SK-N-SH (cell line): Measurements from ENCODE around the gene RNF11. TPM values are rescaled to one million over a fixed set of nuclear protein-coding genes. Genes with fewer than 3 reads are reported as not detected.

Experiments
- CTCF ChIA-PET: fragments of 300-600, 350-600 bp; formaldehyde crosslinking; extraction: SDS; loops from one replicate; lab custom pipeline; 2021; lab: Yijun Ruan, JAX
- POLR2A ChIA-PET: fragments of 350-600 bp; sonication (Branson Sonifier 250); formaldehyde crosslinking; extraction: SDS; loops from one replicate; lab custom pipeline; 2020; ENCODE audit warnings: antibody characterized with exemption, inconsistent platforms; lab: Yijun Ruan, JAX
- DNase-seq: peaks from one replicate; pipeline ENCODE4 v3.0.0; 2012
- H2AFZ ChIP-seq: fragments of 200-600 bp; sonication (generic); 2 replicates; pipeline ENCODE4 v1.8.1; 2016; ENCODE audit warnings: antibody characterized with exemption, mild to moderate bottlenecking, low read depth
- H3F3A ChIP-seq: fragments of 200-600 bp; sonication (generic); replicated peaks from 2 replicates; pipeline ENCODE3; 2016; ENCODE audit warnings: antibody characterized with exemption, mild to moderate bottlenecking; ENCODE audit not compliant: insufficient read depth
- H3K27ac ChIP-seq, 2 experiments: fragments of 200-500 bp in 1 of 2; fragments of 200-600 bp in 1 of 2; sonication (Bioruptor generic) in 1 of 2; sonication (generic), shearing (Covaris generic) in 1 of 2; 2 replicates each; pipeline versions ENCODE4 v1.5.1 to v1.6.1; 2014 to 2016; ENCODE audit warnings: low read depth in 2 of 2, inconsistent platforms in 1 of 2, low read length in 1 of 2, mild to moderate bottlenecking in 1 of 2, mixed read lengths in 1 of 2
- H3K27me3 ChIP-seq: fragments of 200-600 bp; sonication (generic), shearing (Covaris generic); 2 replicates; pipeline ENCODE4 v1.6.1; 2016; ENCODE audit warnings: mixed run types; ENCODE audit not compliant: insufficient read depth
- H3K36me3 ChIP-seq, 2 experiments: fragments of 200-500 bp in 1 of 2; fragments of 200-600 bp in 1 of 2; sonication (Bioruptor generic) in 1 of 2; sonication (generic) in 1 of 2; replicated peaks in 1 of 2; 2 replicates each; pipeline versions ENCODE3 to v1.5.1; 2014 to 2016; ENCODE audit warnings: low read length in 1 of 2, mild to moderate bottlenecking in 1 of 2; ENCODE audit not compliant: insufficient read depth in 2 of 2, control insufficient read depth in 1 of 2
- H3K4me1 ChIP-seq, 2 experiments: fragments of 200-500 bp in 1 of 2; fragments of 200-600 bp in 1 of 2; sonication (Bioruptor generic) in 1 of 2; sonication (generic), shearing (Covaris generic) in 1 of 2; 2 replicates each; pipeline versions ENCODE4 v1.5.1 to v1.6.1; 2014 to 2016; ENCODE audit warnings: low read depth in 1 of 2, low read length in 1 of 2, mixed run types in 1 of 2; ENCODE audit not compliant: insufficient read depth in 2 of 2, control insufficient read depth in 1 of 2
- H3K4me2 ChIP-seq: fragments of 200-600 bp; sonication (generic), shearing (Covaris generic); 2 replicates; pipeline ENCODE4 v1.6.1; 2017; ENCODE audit warnings: mixed run types
- H3K4me3 ChIP-seq, 2 experiments: fragments of 200-500 bp in 1 of 2; fragments of 200-600 bp in 1 of 2; sonication (Bioruptor generic) in 1 of 2; sonication (generic), shearing (Covaris generic) in 1 of 2; 2 replicates each; pipeline versions ENCODE4 v1.5.1 to v1.8.1; 2014 to 2016; ENCODE audit warnings: low read depth in 2 of 2, inconsistent platforms in 1 of 2, low read length in 1 of 2, mild to moderate bottlenecking in 1 of 2, mixed read lengths in 1 of 2, moderate library complexity in 1 of 2
- H3K79me2 ChIP-seq: fragments of 200-600 bp; sonication (generic); 2 replicates; pipeline ENCODE4 v1.8.1; 2017; ENCODE audit warnings: mild to moderate bottlenecking; ENCODE audit not compliant: insufficient read depth
- H3K9ac ChIP-seq: fragments of 200-600 bp; sonication (generic); 2 replicates; pipeline ENCODE4 v1.6.1; 2017; ENCODE audit warnings: mixed run types
- H3K9me2 ChIP-seq: fragments of 200-600 bp; sonication (generic); 2 replicates; pipeline ENCODE4 v1.6.1; 2017; ENCODE audit warnings: mixed run types
- H3K9me3 ChIP-seq: fragments of 200-600 bp; sonication (generic); 2 replicates; pipeline ENCODE4 v1.6.1; 2017; ENCODE audit warnings: mixed run types, mild to moderate bottlenecking, moderate library complexity
- H4K20me1 ChIP-seq: fragments of 200-600 bp; sonication (generic); 2 replicates; pipeline ENCODE4 v1.6.1; 2017; ENCODE audit warnings: mild to moderate bottlenecking, mixed run types; ENCODE audit not compliant: insufficient read depth
- CHD2 ChIP-seq: fragments of 150-350 bp; IDR thresholded peaks from 2 replicates; pipeline ENCODE4 v1.6.1; 2018; ENCODE audit warnings: low read length; ENCODE audit not compliant: partially characterized antibody
- ELF1 ChIP-seq: IDR thresholded peaks from 2 replicates; pipeline ENCODE4 v1.4.0; 2012
- EP300 ChIP-seq, 2 experiments: IDR thresholded peaks; 2 replicates each; pipeline versions ENCODE4 v1.4.0 to v1.6.1; 2012; ENCODE audit warnings: borderline replicate concordance in 1 of 2, low read depth in 1 of 2, low read length in 1 of 2
- EZH2phosphoT487 ChIP-seq: fragments of 200-600 bp; sonication (generic); IDR thresholded peaks from 2 replicates; pipeline ENCODE4 v1.6.1; 2017; ENCODE audit warnings: low read depth, mixed run types, mild to moderate bottlenecking, antibody characterized with exemption, moderate library complexity, borderline replicate concordance
- FOXJ3 ChIP-seq: sonication (generic); formaldehyde crosslinking; IDR thresholded peaks from 2 replicates; pipeline ENCODE4 v1.5.1; 2020; ENCODE audit warnings: mild to moderate bottlenecking, missing genetic modification reagents
- FOXM1 ChIP-seq: IDR thresholded peaks from 2 replicates; pipeline ENCODE4 v1.4.0; 2012; ENCODE audit warnings: low read depth, mild to moderate bottlenecking
- IRF3 ChIP-seq: fragments of 150-350 bp; IDR thresholded peaks from 2 replicates; pipeline ENCODE4 v1.6.1; 2016; ENCODE audit warnings: mild to moderate bottlenecking, low read depth, low read length
- JUND ChIP-seq: IDR thresholded peaks from 2 replicates; pipeline ENCODE4 v1.4.0; 2012
- MAX ChIP-seq: IDR thresholded peaks from 2 replicates; pipeline ENCODE4 v1.4.0; 2012; ENCODE audit warnings: low read depth
- MXI1 ChIP-seq: IDR thresholded peaks from 2 replicates; pipeline ENCODE4 v1.6.1; 2012; ENCODE audit warnings: mild to moderate bottlenecking, low read depth, low read length, improper control_type of control experiment
- NFIC ChIP-seq: IDR thresholded peaks from 2 replicates; pipeline ENCODE4 v1.4.0; 2012; ENCODE audit warnings: borderline replicate concordance
- POLR2AphosphoS5 ChIP-seq: IDR thresholded peaks from 2 replicates; pipeline ENCODE4 v1.6.1; 2012; ENCODE audit warnings: low read depth, low read length
- RFX5 ChIP-seq: IDR thresholded peaks from 2 replicates; pipeline ENCODE4 v1.6.1; 2012; ENCODE audit warnings: mild to moderate bottlenecking, improper control_type of control experiment, low read length
- SIN3A ChIP-seq: IDR thresholded peaks from 2 replicates; pipeline ENCODE4 v1.6.1; 2012; ENCODE audit warnings: low read depth, mild to moderate bottlenecking, low read length, moderate library complexity, borderline replicate concordance
- SMC3 ChIP-seq: IDR thresholded peaks from 2 replicates; pipeline ENCODE4 v1.6.1; 2012; ENCODE audit warnings: low read depth, low read length, improper control_type of control experiment
- TCF12 ChIP-seq: IDR thresholded peaks from 2 replicates; pipeline ENCODE4 v1.4.0; 2012
- TEAD4 ChIP-seq: IDR thresholded peaks from 2 replicates; pipeline ENCODE4 v1.4.0; 2012; ENCODE audit warnings: mild to moderate bottlenecking, borderline replicate concordance; ENCODE audit not compliant: insufficient read depth
- USF1 ChIP-seq: IDR thresholded peaks from 2 replicates; pipeline ENCODE4 v1.4.0; 2012; ENCODE audit warnings: low read depth, borderline replicate concordance
- USF2 ChIP-seq: fragments of 150-350 bp; IDR thresholded peaks from 2 replicates; pipeline ENCODE4 v1.6.1; 2017; ENCODE audit warnings: antibody characterized with exemption, low read length, low read depth, borderline replicate concordance
- YY1 ChIP-seq: IDR thresholded peaks from 2 replicates; pipeline ENCODE4 v1.4.0; 2012; ENCODE audit warnings: low read depth, mild to moderate bottlenecking
- whole genome bisulfite sequencing: methylation state at CpG from one replicate; pipeline ENCODE4 v1.1.6; 2017; ENCODE audit warnings: low lambda C conversion rate; 5-methylcytosine and 5-hydroxymethylcytosine counted together
- polyA plus RNA-seq, 3 experiments: library from polyadenylated mRNA; depleted of rRNA; stranded (reverse); fragments of >200 nt; gene quantifications; 2 replicates each; pipeline ENCODE4 v1.2.3, GENCODE V29; 2012

RNF11 gene
- polyA plus RNA-seq, 1 of the 3 experiments (the other 2 are of a cell fraction): 62.5 TPM

GRCh38 chr1:51293898-51294515, 57.9 kb downstream of the RNF11 start:
- CTCF ChIA-PET: interaction anchor here (1.6 to 4.3 kb wide), 2 partner anchors 102 to 365 kb away, joined by 4 to 39 read pairs; no protein-coding TSS in a partner anchor
- H3K4me2 ChIP-seq: no peak overlapping the region
- 87% methylated on average over 12 of the region's 13 CpGs for WGBS

GRCh38 chr1:51294566-51295184, 58.6 kb downstream of the RNF11 start:
- H3K36me3 ChIP-seq: no peaks in the 10 kb centered on the region
- CTCF ChIA-PET: interaction anchor here (0.8 to 4.3 kb wide), 5 partner anchors 18 to 519 kb away, joined by 4 to 39 read pairs (median 4); no protein-coding TSS in a partner anchor
- DNase-seq: no peak
- H3K9me2 ChIP-seq: no peaks in the 10 kb centered on the region
- H3K4me2 ChIP-seq: no peak overlapping the region
- no peak overlapping the region for H2AFZ ChIP-seq
- no peaks in the 10 kb centered on the region for H3F3A ChIP-seq
- no peaks in the 10 kb centered on the region for H3K9me3 ChIP-seq
- POLR2A ChIA-PET: interaction anchor here (1.0 kb wide), 1 partner anchor 11 kb away, joined by 3 read pairs; no protein-coding TSS in a partner anchor
- no peaks in the 10 kb centered on the region for H4K20me1 ChIP-seq
- H3K27ac ChIP-seq: no peak overlapping the region
- WGBS: 72% methylated on average over 7 of the region's 11 CpGs
- no peak overlapping the region for H3K9ac ChIP-seq
- H3K79me2 ChIP-seq: no peaks in the 10 kb centered on the region
- no peaks in the 10 kb centered on the region for H3K27me3 ChIP-seq
- H3K4me3 ChIP-seq: no peak overlapping the region
- peaks cover 0 to 3% of the 10 kb centered on the region in 2 experiments; a peak in 1 of 4 replicates for H3K4me1 ChIP-seq
- TF ChIP-seq JUND: no peak
- TF ChIP-seq TEAD4: no peak
- TF ChIP-seq MAX: no peak
- no peak for TF ChIP-seq SMC3
- no peak for TF ChIP-seq RFX5
- no peak for TF ChIP-seq SIN3A
- TF ChIP-seq FOXM1: no peak
- TF ChIP-seq YY1: no peak
- no peak for TF ChIP-seq USF1
- TF ChIP-seq IRF3: no peak
- no peak for TF ChIP-seq MXI1

More at GRCh38 chr1:51293898-51294515, 57.9 kb downstream of the RNF11 start:
- H3K27me3 ChIP-seq: no peaks in the 10 kb centered on the region
- H3K4me3 ChIP-seq: no peak overlapping the region
- H3K79me2 ChIP-seq: no peaks in the 10 kb centered on the region
- H3K36me3 ChIP-seq: no peaks in the 10 kb centered on the region
- peaks cover 0 to 3% of the 10 kb centered on the region in 2 experiments; a peak in 1 of 4 replicates for H3K4me1 ChIP-seq
- DNase-seq: no peak
- no peak for TF ChIP-seq TCF12
- TF ChIP-seq YY1: no peak
- no peak for TF ChIP-seq FOXJ3 (CRISPR knock-in tag)
- TF ChIP-seq POLR2AphosphoS5: no peak
- TF ChIP-seq EZH2phosphoT487: no peak
- no peak for TF ChIP-seq NFIC
- TF ChIP-seq MAX: no peak
- no peak for TF ChIP-seq CHD2
- TF ChIP-seq USF2: no peak
- TF ChIP-seq EP300 (IDR thresholded peaks at IDR 0.05; ENCODE audit: borderline replicate concordance in 1 of 2, low read depth in 1 of 2, low read length in 1 of 2): no peak
- TF ChIP-seq IRF3: no peak
- no peak for TF ChIP-seq ELF1
- no peaks in the 10 kb centered on the region for H4K20me1 ChIP-seq
- H3K9ac ChIP-seq: no peak overlapping the region
- no peaks in the 10 kb centered on the region for H3F3A ChIP-seq
- H3K27ac ChIP-seq: no peak overlapping the region
- no peaks in the 10 kb centered on the region for H3K9me2 ChIP-seq
- H3K9me3 ChIP-seq: no peaks in the 10 kb centered on the region
- no peak overlapping the region for H2AFZ ChIP-seq
- POLR2A ChIA-PET: no interaction called here
